ENCODE measurements around the gene AIF1. TPM values are rescaled to one million over a fixed set of nuclear protein-coding genes. Genes with fewer than 3 reads are reported as not detected.
"Not testable (repeated sequence)": the region's sequence is repeated elsewhere in the genome, so short reads cannot be mapped to it uniquely, and the experiment has no call there.

Gene AIF1
- total RNA-seq, 3 donors from 2014 or later, result 26.9 to 54.1 (median 28.2) TPM

GRCh38 chr6:31587791-31588777, 26.9 kb upstream of the AIF1 start:
- no peak overlapping the region for H3K27ac ChIP-seq
- no peaks in the 10 kb centered on the region for H3K9me3 ChIP-seq
- no peaks in the 10 kb centered on the region for H3K4me1 ChIP-seq
- no peak overlapping the region for H3K4me3 ChIP-seq
- no peaks in the 10 kb centered on the region for H3K36me3 ChIP-seq
- TF ChIP-seq POLR2A (IDR thresholded peaks at IDR 0.05) (no peak), CTCF (IDR thresholded peaks at IDR 0.05) (no peak)
- no peaks in the 10 kb centered on the region for H3K27me3 ChIP-seq
- no peak for DNase-seq (ENCODE audit: low spot score in 2 of 2)
- intact Hi-C loops (cut with DNase I; ENCODE audit: low total_unique reads), result no loop called here

DNA sequence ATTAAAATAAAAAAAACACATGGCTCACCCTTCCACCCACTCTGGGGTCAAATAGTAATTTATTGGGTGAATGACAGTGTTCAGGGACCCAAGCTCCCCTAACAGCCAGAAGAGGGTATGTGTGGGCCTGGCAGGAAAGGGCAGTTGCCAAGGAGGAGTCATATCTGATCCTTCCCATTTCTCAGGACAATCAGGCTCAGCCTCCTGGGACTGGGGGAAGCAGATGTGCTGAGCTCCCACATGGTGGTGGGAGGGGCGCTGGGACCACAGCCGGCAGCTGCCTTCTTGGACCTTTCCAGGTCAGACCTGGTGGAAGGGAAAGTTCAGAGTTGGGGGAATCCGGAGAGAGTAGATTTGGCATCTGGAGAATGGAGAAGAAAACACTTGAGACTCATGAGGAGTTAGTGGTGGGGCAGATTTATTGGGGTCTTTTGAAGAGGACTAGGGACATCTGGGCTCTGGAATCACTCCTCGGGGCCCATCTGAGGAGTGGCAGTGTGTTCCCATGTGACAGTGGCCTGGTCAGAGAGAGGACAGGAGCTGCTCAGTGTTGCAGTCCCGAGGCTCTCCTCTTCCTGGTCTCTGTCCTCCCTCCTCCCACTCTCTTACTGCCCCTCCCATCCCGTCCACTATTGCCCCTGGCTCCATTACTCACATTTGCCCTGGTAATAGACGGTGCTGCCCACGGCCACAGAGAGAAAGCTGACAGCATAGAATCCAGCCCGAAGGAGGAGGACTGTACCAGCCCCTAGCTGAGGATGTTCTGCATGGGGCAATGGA, 26.0 kb upstream of the AIF1 start:
- Histone ChIP-seq H3K36me3 (no peaks in the 10 kb centered on the region), H3K9me3 (no peaks in the 10 kb centered on the region), H3K4me3 (no peak overlapping the region), H3K27me3 (no peaks in the 10 kb centered on the region), H3K4me1 (no peaks in the 10 kb centered on the region), H3K27ac (no peak overlapping the region)
- no peak for DNase-seq (ENCODE audit: low spot score in 2 of 2)
- no peak for TF ChIP-seq POLR2AphosphoS5 (IDR thresholded peaks at IDR 0.05)
- TF ChIP-seq CTCF (IDR thresholded peaks at IDR 0.05), result no peak
- no peak for TF ChIP-seq POLR2A (IDR thresholded peaks at IDR 0.05)
- intact Hi-C loops (cut with DNase I; ENCODE audit: low total_unique reads), result no loop called here

- H3K27me3 ChIP-seq; H3K4me3 ChIP-seq; H3K4me1 ChIP-seq; H3K9me3 ChIP-seq; H3K36me3 ChIP-seq; H3K27ac ChIP-seq; DNase-seq (ENCODE audit: low spot score in 2 of 2): not testable (repeated sequence)
- intact Hi-C loops (cut with DNase I; ENCODE audit: low total_unique reads), result loop anchor here (5.0 kb wide), 1 partner anchor 43 kb away; the partner anchor contains the start of genes ATP6V1G2 and NFKBIL1
These were observed 24.3 kb upstream of the AIF1 start for GRCh38 chr6:31590691-31591090.

DNA sequence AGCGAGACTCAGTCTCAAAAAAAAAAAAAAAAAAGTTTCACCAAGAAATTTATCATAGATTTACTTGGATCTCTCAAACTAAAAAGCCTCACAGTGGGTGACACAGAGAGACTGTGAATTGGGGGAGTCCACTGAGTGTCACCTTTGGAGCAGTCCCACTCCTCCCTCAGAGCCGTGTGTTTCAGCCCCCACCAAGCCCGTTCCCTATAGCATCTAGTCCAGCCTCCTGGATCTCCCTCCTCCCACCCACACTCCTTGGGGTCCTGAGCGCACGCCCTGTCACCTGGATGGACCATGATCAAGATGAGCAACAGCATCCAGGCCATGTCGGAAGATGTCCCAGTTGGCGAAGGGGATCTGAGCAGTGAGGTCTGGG, 22.6 kb upstream of the AIF1 start:
- no peak for DNase-seq (ENCODE audit: low spot score in 2 of 2)
- intact Hi-C loops (cut with DNase I; ENCODE audit: low total_unique reads), result loop anchor here (5.0 kb wide), 1 partner anchor 45 kb away; the partner anchor contains the start of genes ATP6V1G2 and NFKBIL1
- H3K4me3 ChIP-seq, result no peak overlapping the region
- TF ChIP-seq POLR2AphosphoS5 (IDR thresholded peaks at IDR 0.05), result no peak
- TF ChIP-seq CTCF (IDR thresholded peaks at IDR 0.05), result no peak
- TF ChIP-seq POLR2A (IDR thresholded peaks at IDR 0.05), result no peak
- no peaks in the 10 kb centered on the region for H3K36me3 ChIP-seq
- no peak overlapping the region for H3K27ac ChIP-seq
- H3K9me3 ChIP-seq, result no peaks in the 10 kb centered on the region
- no peaks in the 10 kb centered on the region for H3K27me3 ChIP-seq
- no peaks in the 10 kb centered on the region for H3K4me1 ChIP-seq

DNA sequence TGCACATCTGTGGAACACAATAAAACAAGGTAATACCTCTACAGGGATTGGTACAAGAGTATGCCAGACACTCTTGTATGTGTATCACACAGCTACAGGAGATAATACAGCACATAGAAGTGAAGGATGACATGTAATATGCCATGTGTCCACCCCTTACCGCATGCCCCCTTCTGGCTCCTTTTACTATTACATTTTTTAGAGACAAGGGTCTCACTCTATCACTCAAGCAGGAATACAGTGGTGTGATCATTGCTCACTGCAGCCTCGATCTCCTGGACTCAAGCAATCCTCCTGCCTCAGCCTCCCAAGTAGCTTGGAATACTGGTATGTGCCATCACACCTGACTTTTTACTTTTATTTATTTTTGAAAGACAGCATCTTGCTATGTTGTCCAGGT, 18.0 kb upstream of the AIF1 start:
- DNase-seq (ENCODE audit: low spot score in 2 of 2), result no peak
- Histone ChIP-seq H3K36me3 (no peaks in the 10 kb centered on the region), H3K27ac (no peak overlapping the region), H3K4me1 (no peaks in the 10 kb centered on the region), H3K9me3 (no peaks in the 10 kb centered on the region), H3K4me3 (no peak overlapping the region), H3K27me3 (no peaks in the 10 kb centered on the region)
- TF ChIP-seq POLR2A (IDR thresholded peaks at IDR 0.05) (no peak), CTCF (IDR thresholded peaks at IDR 0.05) (peak in 1 of 3 donors; percentile 20)
- intact Hi-C loops (cut with DNase I; ENCODE audit: low total_unique reads), result no loop called here

Measured in breast epithelium (tissue), 4 donors.